Left colon (tissue), 2 donors: ENCODE results near the gene ZNG1F. TPM values are rescaled to one million over a fixed set of nuclear protein-coding genes. Genes with fewer than 3 reads are reported as not detected.
A peak's percentile ranks its signal among the peaks of the same experiment; 100 is the strongest.
"Not testable (repeated sequence)": the region's sequence is repeated elsewhere in the genome, so short reads cannot be mapped to it uniquely, and the experiment has no call there.

Source experiments
- ATAC-seq: fragments of 200-7000 bp; cut with Tn5 transposase; one replicate; pipeline ENCODE4 v1.9.1; 2020; ENCODE audit warnings: mild to moderate bottlenecking, moderate library complexity
- DNase-seq, 2 donors: peaks; one replicate each; pipeline ENCODE4 v3.0.0-alpha.2; 2020
- intact Hi-C, 2 donors: fragments of 100-400 bp; cut with DNase I in 1 of 2; cut with micrococcal nuclease in 1 of 2; formaldehyde crosslinking; loops; one replicate each; pipeline versions ENCODE4 v1.11.2 to v1.14.0; 2022; cut with DNase I, micrococcal nuclease
- microRNA-seq, 2 donors: library from miRNA; unstranded; fragments of <30 nt; microRNA quantifications; one replicate each; pipeline versions ENCODE4 v1.1.0 to v1.2.0, GENCODE V29; 2020
- total RNA-seq, 2 donors: library from RNA; stranded (reverse); fragmentation: NEBNext Ultra II Directional; extraction: Animal tissue kit (Norgen Biotek cat#: 25700); gene quantifications; one replicate each; pipeline ENCODE4 v1.2.1, GENCODE V29; 2021
- donor health status: DM: no; HTN: no; CAD: no.
- donor health status: DM: yes; HTN: yes; CAD: no.

The ZNG1F gene
- total RNA-seq, 2 donors from 2014 or later, result 7.9 to 11.3 TPM

- DNase-seq, ATAC-seq, intact Hi-C loops: not testable (repeated sequence)
Measured at GRCh38 chr9:41094010-41094773, 94.9 kb downstream of the ZNG1F start.

DNA sequence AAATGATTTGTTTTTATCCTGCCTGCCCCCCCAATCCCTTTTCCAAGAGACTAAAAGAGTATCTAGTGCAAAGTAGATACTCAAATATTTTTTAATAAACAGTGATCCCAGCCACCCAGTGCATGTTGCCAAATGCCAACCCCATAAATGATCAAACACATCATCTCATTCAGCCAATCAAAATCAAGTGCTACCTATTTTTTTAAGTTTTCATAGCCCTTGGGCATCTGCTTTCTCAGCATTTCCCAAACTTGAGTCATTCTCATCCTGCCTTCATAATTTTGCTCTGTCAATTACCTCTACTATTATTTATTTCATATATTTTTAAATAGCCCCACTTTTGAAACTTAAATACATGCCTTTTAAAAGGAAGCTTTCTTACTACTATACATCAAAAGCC lies 98.2 kb downstream of the ZNG1F start:
- DNase-seq, ATAC-seq, intact Hi-C loops: not testable (repeated sequence)

DNA sequence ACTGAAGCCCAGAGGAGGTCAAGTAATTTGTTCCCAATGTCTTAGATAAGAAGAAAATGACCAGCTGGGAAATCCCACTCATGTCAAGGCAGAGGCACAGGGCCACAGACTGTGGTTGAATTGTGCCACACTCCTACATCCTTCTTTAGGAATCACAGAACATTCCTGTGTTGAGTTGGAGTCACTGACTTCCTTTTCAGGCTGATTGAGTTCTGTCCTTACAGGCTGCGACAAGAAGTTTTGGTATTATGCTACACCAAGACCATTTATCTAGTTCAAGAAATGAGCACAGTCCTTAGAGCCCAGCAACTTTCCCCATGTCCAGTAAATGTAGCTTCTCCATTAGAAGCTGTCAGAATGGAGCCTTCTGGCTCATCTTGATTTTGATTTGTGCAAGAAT lies 98.7 kb downstream of the ZNG1F start:
- ATAC-seq, intact Hi-C loops, DNase-seq: not testable (repeated sequence)

DNA sequence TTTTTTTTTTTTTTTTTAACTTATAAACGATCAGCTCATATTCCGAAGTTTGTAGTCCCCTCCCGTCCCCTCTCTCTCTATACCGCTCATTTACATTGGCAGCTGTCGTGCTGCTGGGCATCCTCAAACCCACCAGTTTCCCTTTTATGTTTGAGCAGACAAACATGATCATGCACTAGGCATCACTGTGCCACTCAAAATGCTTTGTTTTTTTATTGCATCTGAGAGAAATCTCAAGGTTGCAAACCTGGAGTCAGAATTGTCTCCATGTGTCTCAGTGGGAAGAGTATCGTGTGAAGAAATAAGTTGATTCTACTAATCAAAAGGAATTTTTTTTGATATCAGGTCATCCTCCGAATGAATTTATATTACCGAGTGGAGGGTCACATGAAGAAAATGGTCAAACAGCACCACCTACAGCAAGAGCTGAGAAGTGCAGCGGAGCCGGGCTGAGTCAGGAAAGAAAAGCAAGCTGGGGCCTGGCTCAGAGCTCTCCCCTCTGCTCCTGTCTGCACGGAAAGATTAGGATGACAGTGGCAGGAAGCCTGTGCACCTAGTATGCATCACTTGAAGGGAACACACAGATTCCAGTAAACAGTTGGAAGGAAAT lies 100.6 kb downstream of the ZNG1F start:
- ATAC-seq, result peak; percentile 87
- intact Hi-C loops, DNase-seq: not testable (repeated sequence)

DNA sequence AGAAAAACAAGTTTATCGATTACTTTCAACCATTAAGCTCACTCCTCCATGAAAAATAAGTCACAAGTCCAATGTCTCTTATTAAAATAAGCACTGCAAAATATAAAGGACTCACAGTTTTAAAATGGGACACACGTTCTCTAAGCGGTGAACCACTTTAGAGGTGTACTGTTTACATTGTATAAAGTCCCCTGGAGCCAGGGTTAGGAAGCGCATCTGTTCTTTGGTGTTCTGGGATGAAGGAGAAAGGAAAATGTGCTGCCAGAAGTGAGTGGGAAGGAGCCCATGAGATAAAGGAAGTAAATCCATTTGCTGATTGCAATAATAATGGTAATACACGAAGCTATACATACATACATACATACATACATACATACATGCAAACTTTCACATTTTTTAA lies 101.2 kb downstream of the ZNG1F start:
- ATAC-seq, DNase-seq, intact Hi-C loops: not testable (repeated sequence)

DNA sequence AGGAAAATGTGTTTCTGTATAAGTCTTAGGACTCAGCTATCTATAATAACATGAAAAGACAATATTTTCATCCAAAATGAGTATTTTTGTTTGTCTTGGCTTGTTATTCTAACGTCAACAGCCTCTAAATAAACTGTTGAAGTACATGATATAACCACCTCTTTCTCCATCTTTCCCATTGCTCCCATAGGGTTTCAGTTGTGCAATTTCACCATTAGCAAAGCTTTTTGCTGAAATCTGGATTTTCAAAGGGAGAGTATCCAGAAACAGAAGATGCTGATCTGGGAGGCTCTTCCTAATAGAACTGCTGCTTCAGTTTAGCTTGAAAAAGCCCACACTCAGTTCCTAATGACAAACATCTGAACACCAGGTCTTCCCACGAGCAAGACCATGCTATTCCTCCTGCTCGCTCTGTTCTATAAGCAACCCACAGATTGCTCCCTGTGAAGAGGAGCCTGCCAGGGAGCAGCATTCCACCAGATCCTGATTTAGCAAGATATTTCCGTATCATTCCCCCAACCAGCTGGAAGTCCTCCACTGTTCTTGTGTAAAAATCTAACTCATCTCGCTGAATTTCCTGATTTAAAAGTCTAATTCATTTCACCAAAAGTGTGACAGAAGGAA lies 101.8 kb downstream of the ZNG1F start:
- ATAC-seq, intact Hi-C loops, DNase-seq: not testable (repeated sequence)

DNA sequence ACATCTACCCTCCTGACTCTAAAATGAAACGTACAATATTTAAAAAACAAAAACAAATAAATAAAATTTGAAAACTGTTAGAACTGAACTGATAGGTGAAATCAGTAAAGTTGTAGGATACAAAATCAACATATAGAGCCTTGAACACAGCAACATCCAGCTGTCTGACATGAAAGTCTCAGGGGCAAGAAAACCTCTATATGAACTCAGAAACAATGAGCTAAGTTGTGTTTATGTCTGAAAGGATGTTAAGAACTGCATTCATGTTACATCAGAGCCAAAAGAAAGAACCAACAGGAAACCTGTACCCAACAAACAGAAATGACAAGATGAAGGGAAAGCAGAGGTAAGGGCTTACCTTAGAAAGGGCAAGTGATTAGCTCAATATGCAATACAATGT lies 102.4 kb downstream of the ZNG1F start:
- DNase-seq, intact Hi-C loops, ATAC-seq: not testable (repeated sequence)

- intact Hi-C loops, ATAC-seq, DNase-seq: not testable (repeated sequence)
Measured at GRCh38 chr9:41086215-41086614, 102.9 kb downstream of the ZNG1F start.

DNA sequence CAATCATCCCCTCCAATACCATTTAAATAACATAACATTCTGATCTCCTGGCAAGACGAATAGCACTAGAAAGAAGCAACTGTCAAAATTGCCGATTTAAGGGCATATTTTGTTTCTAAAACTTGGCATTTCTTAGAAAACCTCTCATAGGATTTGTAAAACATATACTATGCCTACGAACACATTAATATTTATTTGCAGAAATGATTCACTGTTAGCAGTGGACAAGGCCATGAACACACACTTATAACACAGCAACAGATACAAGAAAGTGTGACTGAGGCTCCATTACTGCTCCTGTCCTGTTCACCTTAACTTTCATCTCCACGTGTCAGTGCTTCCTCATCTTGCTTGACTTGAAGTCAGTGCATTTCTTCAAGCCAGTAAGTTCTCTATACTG lies 106.8 kb downstream of the ZNG1F start:
- ATAC-seq, intact Hi-C loops, DNase-seq: not testable (repeated sequence)

Small RNAs within 50 kb of the gene (microRNA-seq; reads per million reads assigned to microRNA genes)
- gene MIR4477A, result 0 reads per million in 2 donors

Other genes with a start within 250 kb of the ZNG1F start
- gene FOXD4L6, start 60.6 kb downstream of the ZNG1F start, total RNA-seq, result not detected